Stimulated activated CD4-positive, alpha-beta T cell treated with anti-CD3 and anti-CD28 coated beads, Interleukin-1b, Interleukin-23, amount 100 ng/mL, for 48 hours (primary cell): ENCODE data around the gene WNT10A.
A peak's percentile ranks its signal among the peaks of the same experiment; 100 is the strongest.

Experiments
- DNase-seq: peaks from one replicate; pipeline ENCODE4 v3.0.0-alpha.2; 2020

Gene WNT10A

GRCh38 chr2:218878926-218879761 lies 1.5 kb upstream of the WNT10A start:
- DNase-seq, result no peak

GRCh38 chr2:218879776-218880101 lies 913 bp upstream of the WNT10A start:
- no peak for DNase-seq

- DNase-seq, result no peak
These were observed 375 bp downstream of the WNT10A start for GRCh38 chr2:218880859-218881594.

- DNase-seq, result no peak
These were observed 1.2 kb downstream of the WNT10A start for GRCh38 chr2:218881744-218882460.

- no peak for DNase-seq
These were observed 1.8 kb downstream of the WNT10A start for GRCh38 chr2:218882461-218882816.

GRCh38 chr2:218882866-218883366 lies 2.3 kb downstream of the WNT10A start:
- no peak for DNase-seq

GRCh38 chr2:218883491-218884490 lies 3.1 kb downstream of the WNT10A start:
- no peak for DNase-seq

GRCh38 chr2:218884519-218884918 lies 3.9 kb downstream of the WNT10A start:
- no peak for DNase-seq

- no peak for DNase-seq
These were observed 5.6 kb downstream of the WNT10A start for GRCh38 chr2:218885981-218886947.

GRCh38 chr2:218887079-218887478 lies 6.4 kb downstream of the WNT10A start:
- DNase-seq, result no peak

- no peak for DNase-seq
These were observed 7.7 kb downstream of the WNT10A start for GRCh38 chr2:218888341-218888740.

- no peak for DNase-seq
These were observed 9.3 kb downstream of the WNT10A start for GRCh38 chr2:218889937-218890336.

GRCh38 chr2:218890369-218890768 lies 9.7 kb downstream of the WNT10A start:
- no peak for DNase-seq

GRCh38 chr2:218891275-218892135 lies 10.9 kb downstream of the WNT10A start:
- DNase-seq, result no peak

GRCh38 chr2:218892693-218893348 lies 12.2 kb downstream of the WNT10A start:
- DNase-seq, result peak; percentile 83

- no peak for DNase-seq
These were observed 12.9 kb downstream of the WNT10A start for GRCh38 chr2:218893349-218894150.

GRCh38 chr2:218894151-218894879 lies 13.7 kb downstream of the WNT10A start:
- no peak for DNase-seq

- DNase-seq, result no peak
These were observed 14.2 kb downstream of the WNT10A start for GRCh38 chr2:218894880-218895157.
